Astrocyte of the cerebellum (primary cell): ENCODE data around the gene PTGES.

ENCODE experiments used
- DNase-seq: peaks from one replicate; pipeline ENCODE4 v3.0.0-alpha.2; 2011; ENCODE audit warnings: low read depth
- H3K4me3 ChIP-seq: 2 replicates; pipeline ENCODE4 v1.5.1; 2011; ENCODE audit warnings: mild to moderate bottlenecking, low read depth, low read length, moderate library complexity
- CTCF ChIP-seq: IDR thresholded peaks from 2 replicates; pipeline ENCODE4 v1.5.1; 2012; ENCODE audit warnings: low read length, low read depth, moderate library complexity, mild to moderate bottlenecking; ENCODE audit errors: missing control alignments
- in situ Hi-C: cut with HindIII; loops from 2 replicates; pipeline ENCODE4 v1.10.0; 2017; ENCODE audit warnings: low sequenced_read_pairs

The PTGES gene

GRCh38 chr9:129733632-129733953 lies 19.2 kb downstream of the PTGES start:
- in situ Hi-C loops: no loop called here
- TF ChIP-seq CTCF: no peak
- DNase-seq: no peak
- no peak overlapping the region for H3K4me3 ChIP-seq

- in situ Hi-C loops: no loop called here
- H3K4me3 ChIP-seq: no peak overlapping the region
- no peak for DNase-seq
- TF ChIP-seq CTCF: no peak
Observed at GRCh38 chr9:129732946-129733631, 19.8 kb downstream of the PTGES start.

GRCh38 chr9:129732100-129732499 lies 20.7 kb downstream of the PTGES start:
- DNase-seq: no peak
- in situ Hi-C loops: no loop called here
- no peak for TF ChIP-seq CTCF
- H3K4me3 ChIP-seq: no peak overlapping the region

GRCh38 chr9:129731477-129732085 lies 21.3 kb downstream of the PTGES start:
- DNase-seq: no peak
- TF ChIP-seq CTCF: no peak
- H3K4me3 ChIP-seq: no peak overlapping the region
- in situ Hi-C loops: no loop called here

GRCh38 chr9:129728744-129729143 lies 24.1 kb downstream of the PTGES start:
- no peak overlapping the region for H3K4me3 ChIP-seq
- no peak for DNase-seq
- TF ChIP-seq CTCF: no peak
- in situ Hi-C loops: loop anchor here (5.0 to 10.0 kb wide), 3 partner anchors 49 to 596 kb away; no protein-coding TSS in a partner anchor

GRCh38 chr9:129726322-129727160 lies 26.3 kb downstream of the PTGES start:
- peak; percentile 98 for TF ChIP-seq CTCF
- in situ Hi-C loops: loop anchor here (5.0 to 10.0 kb wide), 3 partner anchors 51 to 594 kb away; no protein-coding TSS in a partner anchor
- H3K4me3 ChIP-seq: no peak overlapping the region
- peak; percentile 74 for DNase-seq
